A549 (cell line): Measurements from ENCODE around the gene SPC24. TPM values are rescaled to one million over a fixed set of nuclear protein-coding genes. Genes with fewer than 3 reads are reported as not detected.

Source experiments
- ATAC-seq, 2 experiments: fragments of 200-7000 bp in 1 of 2; fragments of >200 bp in 1 of 2; cut with Nextera tagmentation in 1 of 2; cut with Tn5 transposase in 1 of 2; 3 replicates each; pipeline versions ENCODE4 v1.8.0 to v1.9.1; 2018 to 2020; ENCODE audit warnings: mild to moderate bottlenecking in 1 of 2, moderate library complexity in 1 of 2
- CTCF ChIA-PET: fragments of 300-600 bp; sonication (Branson Sonifier 250); formaldehyde crosslinking; extraction: SDS; loops from one replicate; lab custom pipeline; 2021; ENCODE audit warnings: antibody characterized with exemption, inconsistent platforms; lab: Yijun Ruan, JAX
- POLR2A ChIA-PET: fragments of 350-600 bp; formaldehyde crosslinking; extraction: SDS; loops from one replicate; lab custom pipeline; 2021; ENCODE audit warnings: antibody characterized with exemption, inconsistent platforms; lab: Yijun Ruan, JAX
- DNase-seq, 2 experiments: peaks; one replicate each; pipeline versions ENCODE4 v3.0.0 to v3.0.0-alpha.2; 2011 to 2016; ENCODE audit warnings: low read depth in 1 of 2, low spot score in 1 of 2
- FAIRE-seq: peaks from 2 replicates; lab custom pipeline; 2011; peaks lifted over from hg19 to GRCh38; lab: Jason Lieb, UNC
- H3K27ac ChIP-seq, 2 experiments: fragments of >200 bp; sonication (Bioruptor Twin); formaldehyde crosslinking; 3 replicates each; pipeline ENCODE4 v1.5.1; 2016 to 2017
- H3K4me1 ChIP-seq: fragments of >200 bp; sonication (Bioruptor Twin); formaldehyde crosslinking; 3 replicates; pipeline ENCODE4 v1.6.1; 2016
- H3K4me2 ChIP-seq: fragments of >200 bp; sonication (Bioruptor Twin); formaldehyde crosslinking; 3 replicates; pipeline ENCODE4 v1.6.1; 2016
- H3K4me3 ChIP-seq: fragments of >200 bp; sonication (Bioruptor Twin); formaldehyde crosslinking; 3 replicates; pipeline ENCODE4 v1.5.1; 2016
- H3K9me3 ChIP-seq: fragments of >200 bp; sonication (Bioruptor Twin); formaldehyde crosslinking; 3 replicates; pipeline ENCODE4 v1.6.1; 2016
- CHD2 ChIP-seq: fragments of 150-350 bp; IDR thresholded peaks from 2 replicates; pipeline ENCODE4 v1.6.1; 2014; ENCODE audit warnings: low read length; ENCODE audit not compliant: partially characterized antibody
- CTCF ChIP-seq: fragments of >200 bp; sonication (Bioruptor Twin); formaldehyde crosslinking; IDR thresholded peaks from 3 replicates; pipeline ENCODE4 v1.5.1; 2016
- EP300 ChIP-seq, 2 experiments: fragments of >200 bp; sonication (Bioruptor Twin); formaldehyde crosslinking; IDR thresholded peaks; 2 replicates in 1 of 2; 3 replicates in 1 of 2; pipeline ENCODE4 v1.6.1; 2016 to 2017
- GATA3 ChIP-seq: IDR thresholded peaks from 2 replicates; pipeline ENCODE4 v1.6.1; 2012; ENCODE audit warnings: borderline replicate concordance
- HDAC2 ChIP-seq: fragments of 200-600 bp; sonication (generic); IDR thresholded peaks from 2 replicates; pipeline ENCODE4 v1.6.1; 2016
- HEYL ChIP-seq: fragments of 250-450 bp; sonication (Bioruptor Pico); IDR thresholded peaks from 2 replicates; pipeline ENCODE4 v1.8.0; 2021; ENCODE audit warnings: mild to moderate bottlenecking, moderate library complexity
- HMGXB4 ChIP-seq: fragments of 250-450 bp; sonication (Bioruptor Pico); IDR thresholded peaks from 2 replicates; pipeline ENCODE4 v1.5.0; 2021; ENCODE audit warnings: mild to moderate bottlenecking, moderate library complexity, borderline replicate concordance
- JUN ChIP-seq, 2 experiments: fragments of >200 bp; sonication (Bioruptor Twin); formaldehyde crosslinking; IDR thresholded peaks; 2 replicates in 1 of 2; 3 replicates in 1 of 2; pipeline ENCODE4 v1.6.1; 2016 to 2017
- KDM1A ChIP-seq: fragments of 200-600 bp; sonication (generic); IDR thresholded peaks from 2 replicates; pipeline ENCODE4 v1.6.1; 2016; ENCODE audit warnings: low read depth, mild to moderate bottlenecking
- MAX ChIP-seq: IDR thresholded peaks from 2 replicates; pipeline ENCODE4 v1.6.1; 2012
- PBX3 ChIP-seq: IDR thresholded peaks from 2 replicates; pipeline ENCODE4 v1.6.1; 2012
- PHF8 ChIP-seq: fragments of 200-600 bp; sonication (generic); IDR thresholded peaks from 2 replicates; pipeline ENCODE4 v1.6.1; 2016; ENCODE audit warnings: low read depth, mild to moderate bottlenecking, antibody characterized with exemption, moderate library complexity, borderline replicate concordance
- POLR2A ChIP-seq: IDR thresholded peaks from 2 replicates; pipeline ENCODE4 v1.6.1; 2012; ENCODE audit warnings: mild to moderate bottlenecking, low read length
- RARB ChIP-seq: fragments of 250-450 bp; sonication (Bioruptor Pico); IDR thresholded peaks from 2 replicates; pipeline ENCODE4 v1.8.0; 2021; ENCODE audit warnings: mild to moderate bottlenecking, moderate library complexity
- SMC3 ChIP-seq: fragments of >200 bp; sonication (Bioruptor Twin); formaldehyde crosslinking; IDR thresholded peaks from 3 replicates; pipeline ENCODE4 v1.6.1; 2018; ENCODE audit warnings: inconsistent platforms
- WGBS: methylation state at CpG from one replicate; pipeline ENCODE4 v1.1.6; 2017; ENCODE audit errors: missing lambda C conversion rate; 5-methylcytosine and 5-hydroxymethylcytosine counted together
- polyA plus RNA-seq, 4 experiments: library from polyadenylated mRNA; depleted of rRNA in 3 of 4; stranded (reverse); fragments of >200 nt; fragmentation: RNase III in 1 of 4; extraction: RNeasy Plus Mini Kit Qiagen cat#74134 plus additional on column Dnase treatment in 1 of 4; gene quantifications; 2 replicates in 3 of 4; 3 replicates in 1 of 4; pipeline ENCODE4 v1.2.3, GENCODE V29; 2011 to 2017

The SPC24 gene
- polyA plus RNA-seq, 2 of the 4 experiments (the other 2 are of a cell fraction), result 16.5 to 22.2 TPM

GRCh38 chr19:11197291-11198174, 42.0 kb upstream of the SPC24 start, which contains the start of gene KANK2:
KANK2 (minus strand) TSS chr19:11197545; CDS start chr19:11194511, 3,034 bp downstream.
- Histone ChIP-seq H3K4me3 (peak within 1 kb of the TSS; percentile 66), H3K4me1 (peaks cover 37% of the 10 kb centered on the region), H3K27ac (peak within 1 kb of the TSS; percentile 92 to 98), H3K9me3 (no peaks in the 10 kb centered on the region), H3K4me2 (peak within 1 kb of the TSS; percentile 78)
- ATAC-seq (peak; percentile 84 to 86), DNase-seq (peak; percentile 75 to 77), FAIRE-seq (no peak)
- POLR2A ChIA-PET, result interaction anchor here (0.5 to 1.7 kb wide), 3 partner anchors 21 to 59 kb away, joined by 3 to 8 read pairs (median 7); no protein-coding TSS in a partner anchor
- CTCF ChIA-PET, result interaction anchor here (0.6 to 6.4 kb wide), 6 partner anchors 10 to 256 kb away, joined by 3 to 40 read pairs (median 5); no protein-coding TSS in a partner anchor
- 0% methylated on average over 1 of the region's 78 CpGs for WGBS
- TF ChIP-seq KDM1A (peak; percentile 97), HMGXB4 (no peak), CTCF (peak; percentile 5; the same call in 1 of the 3 replicates), MAX (peak; percentile 36; the same call in 1 of the 2 replicates), SMC3 (peak; percentile 28; the same call in 2 of the 3 replicates), JUN (IDR thresholded peaks at IDR 0.05) (peak; percentile 82 to 83; a peak in 4 of 5 replicates), HEYL (no peak), HDAC2 (peak; percentile 88), POLR2A (peak; percentile 60), PHF8 (no peak), EP300 (IDR thresholded peaks at IDR 0.05) (peak in 1 of 2 experiments; percentile 36; a peak in 2 of 5 replicates), GATA3 (peak; percentile 32; the same call in 1 of the 2 replicates), RARB (CRISPR knock-in tag) (no peak)
- TF ChIP-seq, all 56 proteins: peak for 9

GRCh38 chr19:11196406-11197287, 41.1 kb upstream of the SPC24 start:
- TF ChIP-seq CHD2 (no peak), PBX3 (no peak), GATA3 (no peak), RARB (CRISPR knock-in tag) (no peak), POLR2A (no peak), KDM1A (peak; percentile 76; the same call in 1 of the 2 replicates)
- Histone ChIP-seq H3K27ac (peak overlapping the region; percentile 92 to 98), H3K9me3 (no peaks in the 10 kb centered on the region), H3K4me2 (peak overlapping the region; percentile 78), H3K4me1 (peaks cover 34% of the 10 kb centered on the region), H3K4me3 (peak overlapping the region; percentile 66)
- POLR2A ChIA-PET, result no interaction called here
- FAIRE-seq (no peak), ATAC-seq (peak; percentile 50 to 69; a peak in 5 of 6 replicates), DNase-seq (peak in 1 of 2 experiments; percentile 29)
- 40% methylated on average over 16 of the region's 47 CpGs for WGBS
- CTCF ChIA-PET, result interaction anchor here (6.4 kb wide), 1 partner anchor 59 kb away, joined by 40 read pairs; no protein-coding TSS in a partner anchor
